SK-N-SH (cell line): ENCODE measurements around the gene TMEM200B. TPM values are rescaled to one million over a fixed set of nuclear protein-coding genes. Genes with fewer than 3 reads are reported as not detected.

Experiments
- CTCF ChIA-PET: fragments of 300-600, 350-600 bp; formaldehyde crosslinking; extraction: SDS; loops from one replicate; lab custom pipeline; 2021; lab: Yijun Ruan, JAX
- POLR2A ChIA-PET: fragments of 350-600 bp; sonication (Branson Sonifier 250); formaldehyde crosslinking; extraction: SDS; loops from one replicate; lab custom pipeline; 2020; ENCODE audit warnings: antibody characterized with exemption, inconsistent platforms; lab: Yijun Ruan, JAX
- DNase-seq: peaks from one replicate; pipeline ENCODE4 v3.0.0; 2012
- H2AFZ ChIP-seq: fragments of 200-600 bp; sonication (generic); 2 replicates; pipeline ENCODE4 v1.8.1; 2016; ENCODE audit warnings: antibody characterized with exemption, mild to moderate bottlenecking, low read depth
- H3F3A ChIP-seq: fragments of 200-600 bp; sonication (generic); replicated peaks from 2 replicates; pipeline ENCODE3; 2016; ENCODE audit warnings: antibody characterized with exemption, mild to moderate bottlenecking; ENCODE audit not compliant: insufficient read depth
- H3K27ac ChIP-seq, 2 experiments: fragments of 200-500 bp in 1 of 2; fragments of 200-600 bp in 1 of 2; sonication (Bioruptor generic) in 1 of 2; sonication (generic), shearing (Covaris generic) in 1 of 2; 2 replicates each; pipeline versions ENCODE4 v1.5.1 to v1.6.1; 2014 to 2016; ENCODE audit warnings: low read depth in 2 of 2, inconsistent platforms in 1 of 2, low read length in 1 of 2, mild to moderate bottlenecking in 1 of 2, mixed read lengths in 1 of 2
- H3K27me3 ChIP-seq: fragments of 200-600 bp; sonication (generic), shearing (Covaris generic); 2 replicates; pipeline ENCODE4 v1.6.1; 2016; ENCODE audit warnings: mixed run types; ENCODE audit not compliant: insufficient read depth
- H3K36me3 ChIP-seq, 2 experiments: fragments of 200-500 bp in 1 of 2; fragments of 200-600 bp in 1 of 2; sonication (Bioruptor generic) in 1 of 2; sonication (generic) in 1 of 2; replicated peaks in 1 of 2; 2 replicates each; pipeline versions ENCODE3 to v1.5.1; 2014 to 2016; ENCODE audit warnings: low read length in 1 of 2, mild to moderate bottlenecking in 1 of 2; ENCODE audit not compliant: insufficient read depth in 2 of 2, control insufficient read depth in 1 of 2
- H3K4me1 ChIP-seq, 2 experiments: fragments of 200-500 bp in 1 of 2; fragments of 200-600 bp in 1 of 2; sonication (Bioruptor generic) in 1 of 2; sonication (generic), shearing (Covaris generic) in 1 of 2; 2 replicates each; pipeline versions ENCODE4 v1.5.1 to v1.6.1; 2014 to 2016; ENCODE audit warnings: low read depth in 1 of 2, low read length in 1 of 2, mixed run types in 1 of 2; ENCODE audit not compliant: insufficient read depth in 2 of 2, control insufficient read depth in 1 of 2
- H3K4me2 ChIP-seq: fragments of 200-600 bp; sonication (generic), shearing (Covaris generic); 2 replicates; pipeline ENCODE4 v1.6.1; 2017; ENCODE audit warnings: mixed run types
- H3K4me3 ChIP-seq, 2 experiments: fragments of 200-500 bp in 1 of 2; fragments of 200-600 bp in 1 of 2; sonication (Bioruptor generic) in 1 of 2; sonication (generic), shearing (Covaris generic) in 1 of 2; 2 replicates each; pipeline versions ENCODE4 v1.5.1 to v1.8.1; 2014 to 2016; ENCODE audit warnings: low read depth in 2 of 2, inconsistent platforms in 1 of 2, low read length in 1 of 2, mild to moderate bottlenecking in 1 of 2, mixed read lengths in 1 of 2, moderate library complexity in 1 of 2
- H3K79me2 ChIP-seq: fragments of 200-600 bp; sonication (generic); 2 replicates; pipeline ENCODE4 v1.8.1; 2017; ENCODE audit warnings: mild to moderate bottlenecking; ENCODE audit not compliant: insufficient read depth
- H3K9ac ChIP-seq: fragments of 200-600 bp; sonication (generic); 2 replicates; pipeline ENCODE4 v1.6.1; 2017; ENCODE audit warnings: mixed run types
- H3K9me2 ChIP-seq: fragments of 200-600 bp; sonication (generic); 2 replicates; pipeline ENCODE4 v1.6.1; 2017; ENCODE audit warnings: mixed run types
- H3K9me3 ChIP-seq: fragments of 200-600 bp; sonication (generic); 2 replicates; pipeline ENCODE4 v1.6.1; 2017; ENCODE audit warnings: mixed run types, mild to moderate bottlenecking, moderate library complexity
- H4K20me1 ChIP-seq: fragments of 200-600 bp; sonication (generic); 2 replicates; pipeline ENCODE4 v1.6.1; 2017; ENCODE audit warnings: mild to moderate bottlenecking, mixed run types; ENCODE audit not compliant: insufficient read depth
- ELF1 ChIP-seq: IDR thresholded peaks from 2 replicates; pipeline ENCODE4 v1.4.0; 2012
- EP300 ChIP-seq, 2 experiments: IDR thresholded peaks; 2 replicates each; pipeline versions ENCODE4 v1.4.0 to v1.6.1; 2012; ENCODE audit warnings: borderline replicate concordance in 1 of 2, low read depth in 1 of 2, low read length in 1 of 2
- FOSL2 ChIP-seq: IDR thresholded peaks from 2 replicates; pipeline ENCODE4 v1.4.0; 2012; ENCODE audit warnings: low read depth, mild to moderate bottlenecking, moderate library complexity, borderline replicate concordance
- FOXM1 ChIP-seq: IDR thresholded peaks from 2 replicates; pipeline ENCODE4 v1.4.0; 2012; ENCODE audit warnings: low read depth, mild to moderate bottlenecking
- GABPA ChIP-seq: IDR thresholded peaks from 2 replicates; pipeline ENCODE4 v1.4.0; 2012; ENCODE audit warnings: low read depth, mild to moderate bottlenecking
- GATA2 ChIP-seq: sonication (generic); formaldehyde crosslinking; IDR thresholded peaks from 2 replicates; pipeline ENCODE4 v1.5.0; 2020; ENCODE audit warnings: mild to moderate bottlenecking, missing genetic modification reagents
- JUND ChIP-seq: IDR thresholded peaks from 2 replicates; pipeline ENCODE4 v1.4.0; 2012
- MXI1 ChIP-seq: IDR thresholded peaks from 2 replicates; pipeline ENCODE4 v1.6.1; 2012; ENCODE audit warnings: mild to moderate bottlenecking, low read depth, low read length, improper control_type of control experiment
- NFIC ChIP-seq: IDR thresholded peaks from 2 replicates; pipeline ENCODE4 v1.4.0; 2012; ENCODE audit warnings: borderline replicate concordance
- NRF1 ChIP-seq: IDR thresholded peaks from 2 replicates; pipeline ENCODE4 v1.6.1; 2012; ENCODE audit warnings: low read depth, mild to moderate bottlenecking, low read length
- POLR2AphosphoS5 ChIP-seq: IDR thresholded peaks from 2 replicates; pipeline ENCODE4 v1.6.1; 2012; ENCODE audit warnings: low read depth, low read length
- RAD21 ChIP-seq: IDR thresholded peaks from 2 replicates; pipeline ENCODE4 v1.6.1; 2012; ENCODE audit warnings: mild to moderate bottlenecking, low read length
- RCOR1 ChIP-seq: fragments of 150-350 bp; IDR thresholded peaks from 2 replicates; pipeline ENCODE4 v1.6.1; 2017; ENCODE audit warnings: antibody characterized with exemption, low read length
- RXRA ChIP-seq: IDR thresholded peaks from 2 replicates; pipeline ENCODE4 v1.4.0; 2012; ENCODE audit warnings: low read depth, mild to moderate bottlenecking, borderline replicate concordance
- TAF1 ChIP-seq: IDR thresholded peaks from 2 replicates; pipeline ENCODE4 v1.6.1; 2012; ENCODE audit warnings: low read depth, mild to moderate bottlenecking, low read length, moderate library complexity, borderline replicate concordance
- TCF12 ChIP-seq: IDR thresholded peaks from 2 replicates; pipeline ENCODE4 v1.4.0; 2012
- WGBS: methylation state at CpG from one replicate; pipeline ENCODE4 v1.1.6; 2017; ENCODE audit warnings: low lambda C conversion rate; 5-methylcytosine and 5-hydroxymethylcytosine counted together
- polyA plus RNA-seq, 3 experiments: library from polyadenylated mRNA; depleted of rRNA; stranded (reverse); fragments of >200 nt; gene quantifications; 2 replicates each; pipeline ENCODE4 v1.2.3, GENCODE V29; 2012
- TF ChIP-seq, protein P1 (sequence below): IDR thresholded peaks from 2 replicates; pipeline ENCODE4; 2012
- TF ChIP-seq, protein P2 (sequence below): IDR thresholded peaks from 2 replicates; pipeline ENCODE4 v1.4.0; 2012; ENCODE audit warnings: low read depth
- TF ChIP-seq, protein P3 (sequence below): fragments of 200-600 bp; sonication (generic); IDR thresholded peaks from 2 replicates; pipeline ENCODE4 v1.6.1; 2017; ENCODE audit warnings: antibody characterized with exemption, mild to moderate bottlenecking, moderate library complexity
- TF ChIP-seq, protein P4 (sequence below): IDR thresholded peaks from 2 replicates; pipeline ENCODE4 v1.4.0; 2012; ENCODE audit warnings: low read depth, borderline replicate concordance

TMEM200B gene
- polyA plus RNA-seq, 1 of the 3 experiments (the other 2 are of a cell fraction): 1.5 TPM

DNA sequence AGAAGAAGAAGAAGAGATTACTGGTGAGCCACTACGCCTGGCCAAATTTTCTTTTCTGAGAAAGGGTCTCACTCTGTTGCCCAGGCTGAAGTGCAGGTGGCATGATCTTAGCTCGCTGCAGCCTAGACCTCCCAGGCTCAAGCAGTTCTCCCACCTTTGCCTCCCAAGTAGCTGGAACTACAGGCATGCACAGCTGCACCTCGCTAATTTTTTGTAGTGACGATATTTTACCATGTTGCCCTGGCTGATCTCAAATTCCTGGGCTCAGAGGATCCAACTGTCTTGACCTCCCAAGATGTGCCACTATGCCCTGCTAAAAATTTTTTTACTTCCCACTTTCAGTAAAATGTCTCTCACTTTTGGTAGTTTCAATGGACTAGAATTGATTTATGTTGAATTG is 24.4 kb downstream of the TMEM200B start:
- Histone ChIP-seq H2AFZ (no peak overlapping the region), H3K4me2 (no peak overlapping the region), H4K20me1 (no peaks in the 10 kb centered on the region)
- DNase-seq: no peak
- CTCF ChIA-PET: interaction anchor here (0.6 to 0.8 kb wide), 3 partner anchors 19 to 1261 kb away, joined by 3 read pairs; no protein-coding TSS in a partner anchor
- no peak for TF ChIP-seq NFIC
- no peak for TF ChIP-seq EP300 (IDR thresholded peaks at IDR 0.05; ENCODE audit: borderline replicate concordance in 1 of 2, low read depth in 1 of 2, low read length in 1 of 2)
- no peak for TF ChIP-seq JUND
- no peak for TF ChIP-seq ELF1
- TF ChIP-seq RCOR1: no peak
- TF ChIP-seq, protein P1, sequence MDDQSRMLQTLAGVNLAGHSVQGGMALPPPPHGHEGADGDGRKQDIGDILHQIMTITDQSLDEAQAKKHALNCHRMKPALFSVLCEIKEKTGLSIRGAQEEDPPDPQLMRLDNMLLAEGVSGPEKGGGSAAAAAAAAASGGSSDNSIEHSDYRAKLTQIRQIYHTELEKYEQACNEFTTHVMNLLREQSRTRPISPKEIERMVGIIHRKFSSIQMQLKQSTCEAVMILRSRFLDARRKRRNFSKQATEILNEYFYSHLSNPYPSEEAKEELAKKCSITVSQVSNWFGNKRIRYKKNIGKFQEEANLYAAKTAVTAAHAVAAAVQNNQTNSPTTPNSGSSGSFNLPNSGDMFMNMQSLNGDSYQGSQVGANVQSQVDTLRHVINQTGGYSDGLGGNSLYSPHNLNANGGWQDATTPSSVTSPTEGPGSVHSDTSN: no peak
- TF ChIP-seq, protein P2, sequence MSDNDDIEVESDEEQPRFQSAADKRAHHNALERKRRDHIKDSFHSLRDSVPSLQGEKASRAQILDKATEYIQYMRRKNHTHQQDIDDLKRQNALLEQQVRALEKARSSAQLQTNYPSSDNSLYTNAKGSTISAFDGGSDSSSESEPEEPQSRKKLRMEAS: no peak
- TF ChIP-seq POLR2AphosphoS5: no peak
- TF ChIP-seq TCF12: no peak
- TF ChIP-seq GABPA: no peak
- TF ChIP-seq, protein P3, sequence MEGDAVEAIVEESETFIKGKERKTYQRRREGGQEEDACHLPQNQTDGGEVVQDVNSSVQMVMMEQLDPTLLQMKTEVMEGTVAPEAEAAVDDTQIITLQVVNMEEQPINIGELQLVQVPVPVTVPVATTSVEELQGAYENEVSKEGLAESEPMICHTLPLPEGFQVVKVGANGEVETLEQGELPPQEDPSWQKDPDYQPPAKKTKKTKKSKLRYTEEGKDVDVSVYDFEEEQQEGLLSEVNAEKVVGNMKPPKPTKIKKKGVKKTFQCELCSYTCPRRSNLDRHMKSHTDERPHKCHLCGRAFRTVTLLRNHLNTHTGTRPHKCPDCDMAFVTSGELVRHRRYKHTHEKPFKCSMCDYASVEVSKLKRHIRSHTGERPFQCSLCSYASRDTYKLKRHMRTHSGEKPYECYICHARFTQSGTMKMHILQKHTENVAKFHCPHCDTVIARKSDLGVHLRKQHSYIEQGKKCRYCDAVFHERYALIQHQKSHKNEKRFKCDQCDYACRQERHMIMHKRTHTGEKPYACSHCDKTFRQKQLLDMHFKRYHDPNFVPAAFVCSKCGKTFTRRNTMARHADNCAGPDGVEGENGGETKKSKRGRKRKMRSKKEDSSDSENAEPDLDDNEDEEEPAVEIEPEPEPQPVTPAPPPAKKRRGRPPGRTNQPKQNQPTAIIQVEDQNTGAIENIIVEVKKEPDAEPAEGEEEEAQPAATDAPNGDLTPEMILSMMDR: no peak
- TF ChIP-seq TAF1: no peak
- TF ChIP-seq MXI1: no peak
- TF ChIP-seq FOXM1: no peak
- no peak for TF ChIP-seq RXRA
- TF ChIP-seq FOSL2: no peak
- no peak for TF ChIP-seq RAD21
- TF ChIP-seq, protein P4, sequence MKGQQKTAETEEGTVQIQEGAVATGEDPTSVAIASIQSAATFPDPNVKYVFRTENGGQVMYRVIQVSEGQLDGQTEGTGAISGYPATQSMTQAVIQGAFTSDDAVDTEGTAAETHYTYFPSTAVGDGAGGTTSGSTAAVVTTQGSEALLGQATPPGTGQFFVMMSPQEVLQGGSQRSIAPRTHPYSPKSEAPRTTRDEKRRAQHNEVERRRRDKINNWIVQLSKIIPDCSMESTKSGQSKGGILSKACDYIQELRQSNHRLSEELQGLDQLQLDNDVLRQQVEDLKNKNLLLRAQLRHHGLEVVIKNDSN: no peak
- TF ChIP-seq GATA2: no peak
- no peak for TF ChIP-seq NRF1
- TF ChIP-seq, all 33 proteins: peak for 0
- Histone ChIP-seq H3K27me3 (no peaks in the 10 kb centered on the region), H3K9me3 (no peaks in the 10 kb centered on the region), H3K36me3 (no peaks in the 10 kb centered on the region), H3F3A (no peaks in the 10 kb centered on the region), H3K79me2 (no peaks in the 10 kb centered on the region), H3K4me1 (peaks cover 0 to 2% of the 10 kb centered on the region in 2 experiments; a peak in 1 of 4 replicates), H3K4me3 (no peak overlapping the region), H3K27ac (no peak overlapping the region), H3K9me2 (no peaks in the 10 kb centered on the region), H3K9ac (no peak overlapping the region)
- POLR2A ChIA-PET: no interaction called here
- WGBS: 90% methylated on average over 4 of the region's 4 CpGs
